H9 (cell line): ENCODE results near the gene CDR2. TPM values are rescaled to one million over a fixed set of nuclear protein-coding genes. Genes with fewer than 3 reads are reported as not detected.

ENCODE experiments used
- DNase-seq: peaks from one replicate; pipeline ENCODE4 v3.0.0-alpha.2; 2017
- H2AFZ ChIP-seq: one replicate; pipeline ENCODE4 v1.6.1; 2013; ENCODE audit warnings: mild to moderate bottlenecking, low read length, control low read depth, moderate library complexity
- H2AK5ac ChIP-seq: 2 replicates; pipeline ENCODE4 v1.6.1; 2013; ENCODE audit warnings: low read length, control low read depth, mixed read lengths; ENCODE audit not compliant: insufficient read length
- H2BK120ac ChIP-seq: one replicate; pipeline ENCODE4 v1.6.1; 2013; ENCODE audit warnings: low read depth, mild to moderate bottlenecking, low read length, control low read depth, inconsistent platforms; ENCODE audit not compliant: poor library complexity, severe bottlenecking
- H2BK12ac ChIP-seq: 2 replicates; pipeline ENCODE4 v1.6.1; 2013; ENCODE audit warnings: low read length, control low read depth, mixed read lengths, low read depth; ENCODE audit not compliant: insufficient read length
- H2BK15ac ChIP-seq: 2 replicates; pipeline ENCODE4 v1.6.1; 2013; ENCODE audit warnings: low read depth, low read length, control low read depth
- H2BK20ac ChIP-seq: one replicate; pipeline ENCODE4 v1.6.1; 2013; ENCODE audit warnings: low read depth, mild to moderate bottlenecking, low read length, control low read depth, inconsistent platforms; ENCODE audit not compliant: poor library complexity, severe bottlenecking
- H2BK5ac ChIP-seq: 2 replicates; pipeline ENCODE4 v1.6.1; 2013; ENCODE audit warnings: low read length, control low read depth, mixed read lengths; ENCODE audit not compliant: insufficient read length
- H3K14ac ChIP-seq: 2 replicates; pipeline ENCODE4 v1.6.1; 2013; ENCODE audit warnings: low read length, control low read depth; ENCODE audit not compliant: insufficient read depth
- H3K18ac ChIP-seq: 2 replicates; pipeline ENCODE4 v1.6.1; 2013; ENCODE audit warnings: low read depth, mild to moderate bottlenecking, mixed read lengths, low read length, control low read depth; ENCODE audit not compliant: insufficient read length
- H3K23ac ChIP-seq: 2 replicates; pipeline ENCODE4 v1.6.1; 2013; ENCODE audit warnings: low read length, control low read depth, mixed read lengths, low read depth; ENCODE audit not compliant: insufficient read length
- H3K23me2 ChIP-seq: 2 replicates; pipeline ENCODE4 v1.6.1; 2013; ENCODE audit warnings: low read depth, mild to moderate bottlenecking, mixed read lengths, low read length, control low read depth; ENCODE audit not compliant: insufficient read length, poor library complexity, severe bottlenecking
- H3K27ac ChIP-seq: 2 replicates; pipeline ENCODE4 v1.5.1; 2013; ENCODE audit warnings: low read length, control low read depth, mixed read lengths, low read depth; ENCODE audit not compliant: insufficient read length
- H3K27me3 ChIP-seq: 2 replicates; pipeline ENCODE4 v1.6.1; 2013; ENCODE audit warnings: low read length, control low read depth, inconsistent platforms; ENCODE audit not compliant: insufficient read depth
- H3K4ac ChIP-seq: 2 replicates; pipeline ENCODE4 v1.6.1; 2013; ENCODE audit warnings: low read depth, mild to moderate bottlenecking, control low read depth, inconsistent platforms, low read length, moderate library complexity
- H3K4me1 ChIP-seq: 2 replicates; pipeline ENCODE4 v1.6.1; 2013; ENCODE audit warnings: low read length, control low read depth, inconsistent platforms; ENCODE audit not compliant: insufficient read depth
- H3K4me2 ChIP-seq: 2 replicates; pipeline ENCODE4 v1.6.1; 2013; ENCODE audit warnings: low read length, control low read depth, mixed read lengths; ENCODE audit not compliant: insufficient read length, insufficient read depth
- H3K56ac ChIP-seq: 2 replicates; pipeline ENCODE4 v1.6.1; 2013; ENCODE audit warnings: low read depth, mild to moderate bottlenecking, mixed read lengths, low read length, control low read depth; ENCODE audit not compliant: insufficient read length
- H3K79me1 ChIP-seq: 2 replicates; pipeline ENCODE4 v1.6.1; 2013; ENCODE audit warnings: low read depth, mild to moderate bottlenecking, moderate library complexity, low read length, control low read depth, inconsistent platforms; ENCODE audit not compliant: insufficient read depth, poor library complexity, severe bottlenecking
- H3K79me2 ChIP-seq: 2 replicates; pipeline ENCODE4 v1.6.1; 2013; ENCODE audit warnings: low read length, control low read depth, inconsistent platforms; ENCODE audit not compliant: insufficient read depth
- H3K9ac ChIP-seq: 2 replicates; pipeline ENCODE4 v1.6.1; 2013; ENCODE audit warnings: low read length, control low read depth, mixed read lengths; ENCODE audit not compliant: insufficient read length; ENCODE audit errors: extremely low read depth
- H3K9me3 ChIP-seq: one replicate; pipeline ENCODE4 v1.6.1; 2013; ENCODE audit warnings: low read depth, low read length, inconsistent platforms; ENCODE audit not compliant: control insufficient read depth
- H3T11ph ChIP-seq: one replicate; pipeline ENCODE4 v1.6.1; 2013; ENCODE audit warnings: mild to moderate bottlenecking, low read length, control low read depth, inconsistent platforms
- H4K20me1 ChIP-seq: one replicate; pipeline ENCODE4 v1.6.1; 2013; ENCODE audit not compliant: control insufficient read depth, insufficient read length, insufficient read depth
- H4K5ac ChIP-seq: 2 replicates; pipeline ENCODE4 v1.6.1; 2013; ENCODE audit warnings: low read depth, mild to moderate bottlenecking, mixed read lengths, low read length, control low read depth; ENCODE audit not compliant: insufficient read length
- H4K8ac ChIP-seq: replicated peaks from 2 replicates; pipeline ENCODE4 v1.6.1; 2013; ENCODE audit warnings: low read length, control low read depth, mixed read lengths, low read depth; ENCODE audit not compliant: insufficient read length
- H4K91ac ChIP-seq: 2 replicates; pipeline ENCODE4 v1.6.1; 2013; ENCODE audit warnings: low read depth, mild to moderate bottlenecking, moderate library complexity, mixed read lengths, low read length, control low read depth; ENCODE audit not compliant: insufficient read length
- H3K27ac Mint-ChIP-seq, 3 experiments: 2 replicates in 2 of 3; 3 replicates in 1 of 3; pipeline ENCODE4 v1.8.0; 2020 to 2021; ENCODE audit warnings: mixed read lengths in 3 of 3, mild to moderate bottlenecking in 1 of 3, moderate library complexity in 1 of 3
- H3K27me3 Mint-ChIP-seq: 2 replicates; pipeline ENCODE4 v1.8.0; 2021; ENCODE audit warnings: low read depth, mild to moderate bottlenecking, moderate library complexity, mixed read lengths
- H3K36me3 Mint-ChIP-seq, 3 experiments: 2 replicates in 2 of 3; 3 replicates in 1 of 3; pipeline ENCODE4 v1.8.0; 2020 to 2021; ENCODE audit warnings: low read depth in 3 of 3, mixed read lengths in 3 of 3; ENCODE audit not compliant: insufficient read depth in 1 of 3
- H3K4me1 Mint-ChIP-seq, 2 experiments: 2 replicates each; pipeline ENCODE4 v1.8.0; 2020; ENCODE audit warnings: mixed read lengths in 2 of 2
- H3K4me3 Mint-ChIP-seq, 2 experiments: 2 replicates in 1 of 2; 3 replicates in 1 of 2; pipeline ENCODE4 v1.8.0; 2020 to 2021; ENCODE audit warnings: mild to moderate bottlenecking in 2 of 2, mixed read lengths in 2 of 2, moderate library complexity in 1 of 2
- H3K9me3 Mint-ChIP-seq, 2 experiments: 2 replicates in 1 of 2; 3 replicates in 1 of 2; pipeline ENCODE4 v1.8.0; 2020; ENCODE audit warnings: mild to moderate bottlenecking in 2 of 2, mixed read lengths in 2 of 2, moderate library complexity in 1 of 2
- CTCF ChIP-seq: fragments of 200-600 bp; sonication (generic); conservative IDR thresholded peaks from 3 replicates; pipeline ENCODE4 v1.8.0; 2021; ENCODE audit warnings: antibody characterized with exemption, mild to moderate bottlenecking
- total RNA-seq: library from RNA; stranded (reverse); gene quantifications from 2 replicates; pipeline ENCODE4 v1.2.1, GENCODE V29; 2021

The CDR2 gene
- total RNA-seq, 1 experiment from 2014 or later = 33.4 TPM

- no peak overlapping the region for H3K4me2 ChIP-seq
- no peak overlapping the region for H2BK15ac ChIP-seq
- no peak overlapping the region for H2BK12ac ChIP-seq
Measured at GRCh38 chr16:22402191-22402590, 27.8 kb upstream of the CDR2 start.

More at GRCh38 chr16:22402191-22402590, 27.8 kb upstream of the CDR2 start:
- Mint-ChIP-seq H3K27ac (no peak overlapping the region), H3K36me3 (peaks cover 0 to 1% (median 0%) of the 10 kb centered on the region in 3 experiments; a peak in 2 of 7 replicates), H3K27me3 (no peaks in the 10 kb centered on the region), H3K4me1 (no peaks in the 10 kb centered on the region), H3K4me3 (no peak overlapping the region), H3K9me3 (no peaks in the 10 kb centered on the region)
- Histone ChIP-seq H3K79me1 (no peaks in the 10 kb centered on the region), H3T11ph (no peak overlapping the region), H4K8ac (no peak overlapping the region), H2BK20ac (no peak overlapping the region), H3K18ac (no peak overlapping the region), H3K79me2 (no peaks in the 10 kb centered on the region), H3K23me2 (no peaks in the 10 kb centered on the region), H3K27ac (no peak overlapping the region), H4K20me1 (no peaks in the 10 kb centered on the region), H3K9me3 (no peaks in the 10 kb centered on the region), H2BK120ac (no peak overlapping the region), H4K5ac (no peak overlapping the region), H3K23ac (no peak overlapping the region), H3K9ac (no peak overlapping the region), H3K56ac (no peak overlapping the region), H3K27me3 (no peaks in the 10 kb centered on the region), H3K4ac (no peak overlapping the region), H2AK5ac (no peak overlapping the region), H2BK5ac (no peak overlapping the region), H3K14ac (no peak overlapping the region), H3K4me1 (no peaks in the 10 kb centered on the region), H4K91ac (no peak overlapping the region), H2AFZ (no peak overlapping the region)
- no peak for DNase-seq
- no peak for TF ChIP-seq CTCF
